GM19372 (cell line): ENCODE results near the gene GBX1.

Source experiments
- ATAC-seq: cut with Tn5 transposase; IDR thresholded peaks from one replicate; pipeline ENCODE4 v1.9.1; 2021; ENCODE audit warnings: mild to moderate bottlenecking, low read depth, moderate library complexity; ENCODE audit not compliant: unreplicated experiment

GBX1 gene

DNA sequence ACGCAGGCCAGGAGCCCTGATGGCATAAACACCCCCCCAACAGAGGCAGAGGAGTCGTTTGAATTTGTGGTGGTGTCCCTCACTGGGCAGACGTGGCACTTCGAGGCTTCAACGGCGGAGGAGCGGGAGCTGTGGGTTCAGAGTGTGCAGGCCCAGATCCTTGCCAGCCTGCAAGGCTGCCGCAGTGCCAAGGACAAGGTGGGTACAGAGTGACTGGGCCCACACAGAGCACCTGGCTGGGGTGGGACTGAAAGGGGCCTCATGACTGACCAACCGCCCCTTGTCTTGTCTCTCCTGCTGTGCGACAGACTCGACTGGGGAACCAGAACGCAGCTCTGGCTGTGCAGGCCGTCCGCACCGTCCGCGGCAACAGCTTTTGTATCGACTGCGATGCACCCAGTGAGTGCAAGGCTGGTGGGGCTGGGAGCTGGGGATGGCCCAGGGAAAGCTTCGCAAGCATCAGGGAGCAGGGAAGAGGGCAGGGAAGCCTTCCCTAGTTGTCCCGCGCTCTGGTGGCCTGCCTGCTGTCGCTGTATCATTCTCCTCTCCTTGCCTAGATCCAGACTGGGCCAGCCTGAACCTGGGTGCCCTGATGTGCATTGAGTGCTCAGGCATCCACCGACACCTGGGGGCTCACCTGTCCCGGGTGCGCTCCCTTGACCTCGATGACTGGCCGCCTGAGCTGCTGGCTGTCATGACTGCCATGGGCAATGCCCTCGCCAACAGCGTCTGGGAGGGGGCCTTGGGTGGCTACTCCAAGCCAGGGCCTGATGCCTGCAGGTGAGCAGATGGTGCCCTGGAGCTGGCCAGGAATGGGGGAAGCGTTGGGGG, 25.4 kb downstream of the GBX1 start:
- no peak for ATAC-seq

DNA sequence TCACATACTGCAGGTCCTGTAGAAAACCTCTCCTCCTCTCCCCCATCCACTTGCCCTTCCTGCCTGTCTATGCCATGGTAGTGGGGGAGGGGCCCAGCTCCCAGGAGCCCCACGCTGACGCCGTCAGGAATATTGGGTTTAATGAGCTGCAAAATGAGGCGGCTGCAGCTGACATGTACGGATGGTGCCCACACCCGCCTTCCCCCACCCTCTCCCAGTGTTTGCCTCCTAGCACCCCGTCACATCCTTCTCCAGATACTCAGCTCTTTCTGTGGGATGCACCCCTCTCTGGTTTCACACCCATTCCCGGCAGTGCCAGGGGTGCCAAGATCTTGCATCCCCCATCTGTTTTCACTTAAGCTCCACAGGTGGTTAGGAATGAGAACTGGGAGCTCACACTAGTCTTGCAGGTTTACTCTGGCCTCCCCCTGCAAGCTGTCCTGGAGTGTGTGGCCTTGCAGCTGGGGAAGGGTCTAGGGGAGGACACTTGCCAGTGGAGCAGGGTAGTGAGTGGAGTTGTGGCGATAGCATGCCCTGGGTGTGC, 26.1 kb downstream of the GBX1 start:
- ATAC-seq, result no peak

DNA sequence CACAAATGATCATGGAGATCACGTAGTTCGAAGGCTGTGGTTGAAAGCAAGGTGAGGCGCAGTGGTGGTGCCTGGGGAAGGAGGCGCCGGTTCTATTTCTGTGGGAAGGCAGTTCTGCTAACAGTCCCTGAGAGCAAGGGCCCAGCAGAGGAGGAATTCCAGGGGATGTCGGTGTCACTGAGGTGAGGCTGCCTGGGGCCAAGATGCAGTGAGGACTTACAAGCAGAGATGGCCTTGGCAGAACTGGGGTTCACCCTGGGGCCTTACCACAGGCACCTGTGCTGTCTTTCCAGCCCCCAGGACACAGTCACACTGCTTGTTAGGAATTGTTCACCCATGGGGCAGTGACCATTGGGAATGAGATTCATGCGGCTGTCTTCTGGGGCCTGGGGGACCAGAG, 26.7 kb downstream of the GBX1 start:
- ATAC-seq, result no peak

DNA sequence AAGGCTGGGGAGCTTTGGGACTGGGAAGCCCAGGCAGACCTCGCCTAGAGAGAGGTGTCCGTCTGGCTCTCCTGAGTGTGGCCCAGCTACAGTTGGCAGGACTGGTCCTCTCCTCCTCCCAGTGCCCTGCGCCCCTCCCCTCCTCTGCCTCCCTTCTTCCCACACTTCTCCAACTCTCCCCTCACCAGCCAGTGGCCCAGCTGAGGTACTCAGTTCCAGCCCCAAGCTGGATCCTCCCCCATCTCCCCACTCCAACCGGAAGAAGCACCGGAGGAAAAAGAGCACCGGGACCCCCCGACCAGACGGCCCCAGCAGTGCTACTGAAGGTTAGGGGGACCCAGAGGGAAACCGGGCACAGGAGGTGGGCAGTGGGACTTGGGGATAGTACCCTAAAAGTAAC, 27.7 kb downstream of the GBX1 start:
- ATAC-seq, result no peak

DNA sequence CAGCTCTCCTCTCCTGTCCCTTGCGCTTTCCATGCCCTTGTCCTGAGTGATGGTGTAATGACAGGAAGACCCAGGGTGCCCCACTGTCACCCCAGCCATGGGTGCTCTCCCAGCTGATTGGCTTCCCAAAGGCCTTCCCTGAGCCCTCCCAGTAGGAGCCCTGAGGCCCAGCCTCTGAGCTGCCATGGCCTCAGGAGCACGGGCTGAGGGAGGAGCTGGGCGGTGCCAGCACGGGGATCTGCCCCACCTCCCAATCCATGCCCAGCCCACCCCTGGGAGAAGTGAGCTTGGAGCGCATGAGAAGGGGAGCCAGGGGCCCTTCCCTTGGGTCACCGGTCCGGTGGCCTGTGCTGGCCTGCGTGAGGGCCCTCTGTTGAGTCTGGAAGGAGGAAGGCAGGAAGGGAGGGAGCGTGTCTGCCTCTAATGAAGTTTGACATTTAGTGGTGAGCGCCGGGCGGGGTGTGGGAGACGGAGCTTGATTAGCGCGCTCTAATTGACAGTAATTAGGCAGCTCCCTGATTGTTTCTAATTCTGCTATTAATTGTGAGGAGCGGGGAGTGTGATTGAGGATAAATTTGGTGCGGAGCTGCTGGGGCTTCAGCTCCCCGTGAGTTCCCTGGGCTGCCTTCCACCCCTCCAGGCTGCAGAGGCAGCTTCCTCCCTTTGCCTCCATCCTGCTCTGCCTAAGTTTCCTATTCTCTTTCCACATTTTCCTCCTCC, 28.3 kb downstream of the GBX1 start:
- no peak for ATAC-seq

DNA sequence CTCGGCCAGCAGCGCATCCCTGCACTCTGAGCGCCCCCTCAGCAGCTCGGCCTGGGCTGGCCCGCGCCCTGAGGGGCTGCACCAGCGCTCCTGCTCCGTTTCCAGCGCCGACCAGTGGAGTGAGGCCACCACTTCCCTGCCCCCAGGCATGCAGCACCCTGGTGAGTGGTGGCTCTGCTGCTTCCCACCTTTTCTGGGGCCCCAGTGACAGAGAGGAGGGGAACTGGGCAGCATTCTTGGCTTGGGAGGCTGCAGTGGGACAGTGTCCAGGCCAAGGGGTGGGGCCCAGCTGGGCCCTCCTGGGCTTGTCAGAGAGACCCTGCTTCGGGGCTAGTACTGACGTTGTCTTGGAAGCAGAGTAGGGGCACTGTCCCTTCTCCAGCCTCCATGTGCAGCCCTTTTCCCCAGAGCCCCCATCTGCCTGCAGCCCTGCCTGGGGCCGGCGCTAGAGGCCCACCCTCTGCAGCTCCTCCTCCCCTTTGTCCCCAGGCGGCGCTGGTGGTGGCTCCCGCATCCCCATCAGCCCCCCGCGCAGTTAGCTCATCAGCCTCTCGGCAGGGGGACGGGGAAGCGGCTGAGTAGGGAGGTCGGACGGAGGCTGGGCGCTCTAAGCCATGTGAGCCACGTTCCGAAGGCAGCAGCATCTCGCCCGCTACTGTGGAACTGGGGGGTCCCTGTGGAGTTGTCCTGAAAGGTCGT, 29.2 kb downstream of the GBX1 start:
- ATAC-seq, result no peak

DNA sequence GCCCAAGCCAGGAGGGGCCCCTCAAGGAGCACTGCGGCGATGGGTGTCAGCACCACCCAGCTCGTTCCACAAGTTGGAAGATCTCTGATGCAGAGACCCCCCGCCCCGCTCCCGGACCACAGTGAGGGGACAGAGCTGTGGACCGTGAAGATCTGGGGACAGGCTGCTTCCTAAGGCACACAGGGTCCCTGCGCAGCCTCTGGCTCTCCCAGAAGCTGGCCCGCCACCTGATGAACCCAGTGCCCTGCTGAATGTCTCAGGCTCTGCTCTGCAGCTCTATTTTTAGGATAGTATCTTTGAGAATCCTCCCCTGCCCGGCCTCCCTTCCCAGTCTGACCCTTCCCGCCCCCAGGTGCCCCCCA, 29.7 kb downstream of the GBX1 start:
- ATAC-seq, result no peak

DNA sequence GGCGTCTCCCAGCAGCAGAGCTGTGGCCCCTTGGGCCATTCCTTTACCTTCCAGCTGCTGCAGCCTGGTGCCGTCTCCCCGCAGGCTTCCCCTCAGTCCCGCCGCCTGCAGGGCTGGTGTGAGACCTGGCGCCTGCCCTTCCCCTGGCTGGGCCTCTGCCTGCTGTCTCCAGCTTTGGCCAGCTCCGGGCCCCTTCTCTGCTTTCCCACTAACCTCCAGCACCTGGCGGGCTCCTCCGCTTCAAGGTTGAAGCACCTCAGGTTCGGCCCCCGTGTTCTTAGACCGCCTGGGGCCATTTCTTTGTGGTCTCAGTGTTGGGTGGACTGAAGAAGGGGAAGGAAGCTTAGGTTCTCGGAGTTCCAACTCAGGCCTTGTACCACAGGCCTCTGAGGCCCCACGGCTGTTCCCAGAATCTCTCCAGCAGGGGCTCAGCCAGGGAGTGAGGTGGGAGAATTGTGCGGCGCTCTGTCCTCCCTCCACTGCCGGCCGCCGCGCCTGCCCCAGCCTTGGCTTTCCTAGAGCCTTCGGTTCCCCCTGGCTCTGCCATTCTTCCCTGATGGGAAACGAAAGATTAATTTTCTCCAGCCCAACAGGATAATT, 30.3 kb downstream of the GBX1 start:
- ATAC-seq, result no peak

DNA sequence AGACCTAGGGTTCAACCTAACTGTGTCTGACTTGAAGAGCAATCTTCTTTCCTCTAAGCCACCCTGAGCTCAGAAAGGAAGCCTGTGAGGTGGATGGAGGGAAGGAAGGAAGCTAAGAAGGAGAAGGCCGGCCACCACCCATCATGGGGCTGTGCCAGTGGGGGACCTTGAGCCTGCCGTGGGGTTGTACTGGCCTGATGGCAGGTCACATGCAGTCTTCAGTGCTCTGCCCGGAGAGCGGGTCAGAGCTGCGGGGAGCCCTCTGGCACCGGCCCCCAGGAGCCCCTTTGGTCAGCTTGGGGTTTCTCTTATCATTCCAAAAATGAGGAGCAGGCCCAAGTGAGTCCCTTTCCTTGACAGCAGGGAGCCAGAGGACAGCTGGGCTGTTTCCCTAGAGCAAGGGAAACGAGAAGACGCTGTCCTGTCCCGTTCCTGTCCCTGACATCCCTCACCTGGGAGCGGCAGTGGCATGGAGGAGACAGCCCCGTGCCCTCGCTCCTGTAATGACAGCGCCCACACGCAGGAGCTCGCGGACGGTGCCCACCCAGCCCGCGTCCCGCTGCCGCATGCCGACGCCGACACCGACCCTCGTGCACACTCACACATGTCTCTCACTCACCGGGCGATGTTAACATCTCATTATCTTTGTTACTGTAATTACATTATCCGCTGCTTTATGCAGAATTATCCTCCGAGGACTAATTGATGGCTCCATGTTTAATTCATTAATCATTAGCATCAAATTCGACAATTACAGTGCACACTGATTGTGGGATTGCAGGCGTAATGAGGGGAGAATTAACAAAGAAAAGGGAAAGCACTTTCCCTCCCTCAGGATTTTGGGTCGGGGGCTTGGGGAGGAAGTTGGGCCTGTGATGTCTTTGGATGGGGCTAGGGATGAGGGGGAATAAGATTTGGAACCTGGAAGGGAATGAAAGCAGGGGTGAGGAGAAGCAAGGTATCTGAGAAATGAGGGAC, 31.3 kb downstream of the GBX1 start:
- no peak for ATAC-seq

DNA sequence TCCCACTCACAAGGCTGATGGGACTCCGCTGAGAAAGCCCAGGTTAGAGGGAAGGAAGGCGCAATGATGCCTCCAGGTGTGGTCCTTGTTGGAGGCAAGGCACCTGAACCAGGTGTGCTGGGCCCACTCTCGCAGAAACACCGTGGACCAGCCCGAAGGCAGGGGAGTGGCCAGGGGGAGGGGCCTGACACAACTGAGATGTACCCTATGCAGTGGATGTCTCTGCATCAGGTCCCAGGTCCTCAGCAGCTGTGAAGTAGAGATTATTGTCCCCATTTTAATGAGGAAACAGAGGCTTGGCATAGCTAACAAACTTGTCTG, 32.0 kb downstream of the GBX1 start:
- no peak for ATAC-seq

DNA sequence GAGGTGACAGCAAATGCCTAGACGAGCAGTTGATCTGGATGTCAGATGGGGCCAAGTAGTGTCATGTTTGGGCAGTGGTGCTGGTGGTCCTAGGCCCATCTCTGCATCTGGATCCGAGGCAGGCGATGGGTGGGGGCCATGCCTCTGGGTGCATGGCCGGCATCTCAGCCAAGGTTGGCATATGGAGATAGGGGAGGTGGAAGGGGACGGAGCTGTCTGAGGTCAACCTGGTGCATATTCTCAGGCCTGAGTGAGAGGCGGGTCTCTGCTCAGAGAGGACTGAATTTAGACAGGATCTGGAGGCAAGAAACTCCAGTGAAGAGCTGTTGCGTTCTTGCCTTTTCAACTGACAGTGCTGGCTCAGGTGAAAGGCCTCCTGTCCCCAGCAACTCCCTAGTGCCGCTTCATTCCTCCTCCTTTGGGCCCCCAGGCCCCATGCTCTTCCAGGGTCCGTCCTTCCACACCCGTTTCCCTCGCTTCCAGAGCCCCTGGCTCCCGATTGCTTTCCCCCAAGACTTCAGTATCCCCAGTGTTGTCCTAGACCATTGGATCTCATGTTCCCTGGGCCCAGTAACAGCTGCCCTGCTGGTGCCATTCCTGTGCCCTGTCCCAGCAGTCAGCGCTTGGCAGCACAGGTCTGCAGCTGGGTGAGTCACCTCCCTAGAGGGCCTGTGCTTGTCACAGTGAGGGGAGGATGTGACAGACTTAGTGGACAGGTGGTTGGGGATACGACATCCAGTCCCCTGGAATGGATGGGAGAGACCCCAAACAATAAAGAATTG, 32.6 kb downstream of the GBX1 start:
- ATAC-seq, result no peak

DNA sequence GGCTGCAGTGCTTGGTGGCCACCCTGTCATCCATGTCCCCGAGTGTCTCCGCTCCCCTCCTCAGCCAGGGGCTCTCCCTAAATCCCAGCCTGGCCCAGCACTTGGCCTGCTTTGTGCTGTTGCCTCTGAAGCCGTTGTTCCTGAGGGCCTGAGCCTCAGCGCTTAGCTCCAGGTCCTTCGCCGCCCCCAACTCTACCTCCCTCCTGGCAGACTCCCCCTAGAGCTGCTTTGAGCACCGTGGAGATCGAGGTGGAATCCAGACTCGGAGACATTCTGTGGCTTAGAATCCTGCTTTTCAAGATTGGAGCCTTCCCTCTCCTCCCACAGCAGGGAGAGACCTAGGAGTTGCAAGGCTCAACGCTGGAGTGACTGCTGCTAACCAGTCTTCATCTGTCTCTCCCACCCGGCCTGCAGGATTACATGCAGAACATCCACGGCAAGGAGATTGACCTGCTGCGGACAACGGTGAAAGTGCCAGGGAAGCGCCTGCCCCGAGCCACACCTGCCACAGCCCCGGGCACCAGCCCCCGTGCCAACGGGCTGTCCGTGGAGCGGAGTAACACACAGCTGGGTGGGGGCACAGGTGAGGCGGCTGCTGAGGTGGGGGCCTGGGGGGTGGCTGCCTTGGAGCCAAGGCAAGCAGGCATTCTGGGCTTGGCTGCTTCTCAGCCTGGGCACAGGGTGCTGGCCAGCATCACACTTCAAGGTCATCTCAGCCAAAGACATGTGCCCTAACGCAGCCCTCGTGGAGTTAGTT, 33.3 kb downstream of the GBX1 start:
- no peak for ATAC-seq

DNA sequence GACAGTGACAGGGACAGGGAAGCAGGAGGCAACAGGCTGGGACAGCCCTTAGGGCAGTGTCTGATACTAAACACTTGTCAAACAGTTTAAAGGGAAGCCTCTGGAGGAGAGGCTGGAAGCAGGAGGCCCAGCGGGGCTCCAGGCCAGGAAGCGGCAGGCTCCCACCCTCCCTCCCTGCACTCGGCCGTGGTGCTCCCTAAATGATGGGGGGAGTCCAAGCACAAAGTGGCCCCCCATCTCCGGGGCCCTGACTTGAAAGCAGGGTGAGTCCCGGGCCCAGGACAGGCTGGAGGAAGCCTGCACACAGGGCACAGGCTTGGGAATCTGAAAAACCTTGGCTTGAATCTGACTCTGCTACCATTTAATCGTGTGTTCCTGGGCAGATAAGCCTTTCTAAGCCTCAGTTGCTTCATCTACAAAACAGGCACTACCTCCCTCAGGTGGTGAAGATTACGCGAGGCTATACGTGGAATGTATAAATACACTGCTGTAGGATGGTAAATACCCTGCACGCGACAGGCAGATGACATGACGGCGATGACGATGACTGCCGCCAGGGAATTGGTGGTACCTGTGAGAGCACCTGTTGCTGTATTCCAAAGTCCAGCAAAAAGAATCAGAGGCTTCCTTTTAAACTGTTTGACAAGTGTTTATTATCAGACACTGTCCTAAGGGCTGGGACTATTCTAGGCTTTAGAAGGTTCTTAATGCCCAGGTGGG, 34.1 kb downstream of the GBX1 start:
- ATAC-seq, result no peak

DNA sequence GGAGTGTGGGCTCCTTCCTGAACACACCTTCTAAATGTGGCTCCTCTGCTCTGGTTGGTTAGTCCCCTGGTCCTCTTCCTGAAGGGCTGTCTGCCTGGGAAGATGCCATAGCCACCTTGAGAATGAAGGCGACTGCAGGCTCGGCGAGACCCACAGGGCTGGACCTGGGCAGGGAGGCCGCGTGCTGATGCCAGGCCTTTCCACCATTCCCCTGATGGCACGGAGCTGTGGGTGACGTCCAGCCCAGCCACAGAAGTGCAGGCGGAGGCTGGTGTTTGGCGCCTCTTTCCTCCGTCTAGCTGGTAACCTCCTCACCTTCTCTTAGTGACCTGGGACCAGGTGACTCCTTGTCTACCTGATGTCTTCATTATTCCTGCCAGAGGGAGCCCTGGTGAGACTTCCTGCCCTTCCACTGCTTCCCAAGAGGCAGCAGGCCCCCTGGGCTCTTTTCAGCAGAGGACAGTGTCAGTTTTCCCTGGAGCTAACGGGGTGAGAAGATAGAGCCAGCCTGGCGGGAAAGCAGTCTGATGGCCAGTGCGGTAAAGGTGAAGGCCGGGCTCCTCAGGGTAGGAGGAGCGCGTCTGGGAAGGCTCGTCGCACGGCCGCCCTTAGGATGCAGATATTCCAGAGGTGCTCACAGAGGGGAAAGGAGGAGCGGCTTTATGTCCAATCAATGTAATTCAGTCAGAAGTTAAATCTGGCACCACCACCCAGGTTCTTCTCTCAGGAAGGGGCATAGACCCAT, 34.9 kb downstream of the GBX1 start:
- no peak for ATAC-seq

DNA sequence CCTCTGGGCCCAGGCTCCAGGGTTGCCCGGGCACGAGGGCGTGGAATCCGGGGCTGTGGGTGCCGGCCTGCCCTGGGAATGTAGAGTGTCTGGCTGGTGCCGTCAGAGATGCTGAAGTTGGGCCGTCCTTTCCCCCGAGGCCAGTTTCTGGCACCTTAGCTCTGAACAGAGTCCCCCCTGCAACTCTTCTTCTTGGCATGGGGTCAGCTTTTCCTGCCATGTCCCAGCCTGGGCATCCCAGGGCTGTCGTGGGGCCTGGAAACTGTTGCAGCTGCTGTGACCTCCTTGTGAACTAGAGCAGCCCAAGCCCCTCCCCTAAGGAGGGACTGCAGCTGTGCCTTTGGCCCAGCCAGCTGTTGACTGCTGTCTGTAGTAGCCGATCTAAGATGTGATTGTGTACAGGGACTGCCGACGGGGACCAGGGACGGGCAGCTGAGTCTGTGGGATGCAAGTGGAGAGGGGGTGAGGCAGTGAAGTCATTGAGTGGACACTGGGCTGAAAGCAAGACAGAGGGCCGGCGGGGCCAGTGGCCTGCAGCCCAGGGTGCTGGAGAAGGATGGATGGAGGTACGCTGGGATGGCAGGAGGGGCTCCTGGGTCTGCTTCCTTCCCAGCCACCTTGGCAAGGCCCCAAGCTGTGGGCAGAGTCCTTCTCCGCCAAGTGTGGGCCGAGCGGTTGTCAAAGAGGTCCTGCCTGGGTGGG, 35.8 kb downstream of the GBX1 start:
- no peak for ATAC-seq

DNA sequence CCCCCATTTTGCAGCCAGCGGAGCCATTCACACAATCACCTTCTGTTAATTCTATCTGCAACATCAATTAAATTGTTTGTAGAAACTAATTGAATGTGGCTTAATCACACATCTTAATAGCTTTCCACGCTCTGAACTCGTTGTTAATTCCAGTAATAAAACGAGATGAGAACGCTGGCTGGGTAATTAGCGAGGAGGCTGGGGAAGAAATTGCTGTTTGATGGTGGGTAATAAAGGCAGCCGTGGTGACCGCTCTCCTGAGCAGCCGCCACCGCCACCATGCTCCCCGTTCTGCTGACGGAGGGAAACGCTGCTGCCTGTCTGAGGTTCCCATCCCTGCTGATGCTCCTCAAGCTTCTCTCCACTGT, 36.3 kb downstream of the GBX1 start:
- no peak for ATAC-seq

DNA sequence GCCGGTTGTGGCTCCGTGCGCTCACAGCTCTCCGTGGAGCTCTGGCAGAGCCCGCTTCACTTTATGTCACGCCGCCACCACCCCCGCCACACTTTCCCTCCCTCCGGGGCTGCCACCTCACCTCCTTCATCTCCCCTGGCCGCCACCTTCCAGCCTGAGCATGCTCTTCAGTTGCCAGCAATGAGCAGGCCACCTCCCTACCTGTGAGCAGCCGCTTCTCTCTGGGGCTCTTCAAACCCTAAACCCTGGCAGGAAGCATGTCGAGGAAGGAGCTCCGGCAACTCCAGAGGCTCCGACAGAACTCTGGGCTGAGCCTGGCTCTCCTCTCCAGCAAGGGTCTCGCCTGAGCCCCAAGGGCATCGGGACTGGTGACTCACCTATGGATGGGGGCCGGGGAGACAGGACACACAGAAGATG, 36.7 kb downstream of the GBX1 start:
- no peak for ATAC-seq
